Stimulated activated CD4-positive, alpha-beta T cell treated with anti-CD3 and anti-CD28 coated beads, Interleukin-12 subunit alpha, Interleukin-12 subunit beta, amount 100 ng/mL, for 48 hours (primary cell): ENCODE measurements around the gene GPR132.
"Not testable (repeated sequence)": the region's sequence is repeated elsewhere in the genome, so short reads cannot be mapped to it uniquely, and the experiment has no call there.

ENCODE experiments used
- DNase-seq, 3 donors: peaks; one replicate each; pipeline ENCODE4 v3.0.0-alpha.2; 2020; ENCODE audit warnings: low read depth in 2 of 3, low spot score in 1 of 3

GPR132 gene

DNA sequence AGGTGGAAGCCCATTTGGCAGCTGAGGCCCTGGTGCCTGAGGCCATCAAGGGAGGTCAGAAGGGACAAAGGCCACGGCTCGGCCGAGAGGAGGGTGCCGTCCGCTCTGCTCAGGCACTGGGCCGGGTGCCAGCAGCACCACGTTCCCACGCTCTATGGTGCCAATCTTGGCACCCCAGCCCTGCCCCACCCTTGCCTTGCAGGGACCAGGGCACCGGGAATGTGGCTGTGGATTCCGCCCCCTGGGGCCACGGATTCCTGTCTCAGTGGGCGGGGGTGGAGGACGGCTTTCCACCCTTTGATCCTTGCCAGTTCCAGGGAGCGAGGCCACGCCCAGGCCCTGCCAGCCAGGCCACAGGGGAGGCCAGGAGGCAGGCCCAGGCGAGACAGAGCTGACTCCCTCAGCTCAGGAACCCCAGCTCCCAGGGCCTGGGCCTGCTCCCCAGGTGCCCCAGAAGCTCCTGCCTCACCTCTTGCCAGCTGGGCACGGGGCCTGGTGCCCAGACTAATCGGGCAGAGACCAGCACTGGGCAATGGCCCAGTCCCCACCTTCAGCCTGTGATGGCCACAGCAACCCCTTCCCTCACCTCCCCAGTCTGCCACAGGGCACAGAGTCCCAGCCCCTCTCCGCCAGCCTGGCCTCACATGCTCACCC lies 26.4 kb upstream of the GPR132 start:
- DNase-seq, result no peak

DNA sequence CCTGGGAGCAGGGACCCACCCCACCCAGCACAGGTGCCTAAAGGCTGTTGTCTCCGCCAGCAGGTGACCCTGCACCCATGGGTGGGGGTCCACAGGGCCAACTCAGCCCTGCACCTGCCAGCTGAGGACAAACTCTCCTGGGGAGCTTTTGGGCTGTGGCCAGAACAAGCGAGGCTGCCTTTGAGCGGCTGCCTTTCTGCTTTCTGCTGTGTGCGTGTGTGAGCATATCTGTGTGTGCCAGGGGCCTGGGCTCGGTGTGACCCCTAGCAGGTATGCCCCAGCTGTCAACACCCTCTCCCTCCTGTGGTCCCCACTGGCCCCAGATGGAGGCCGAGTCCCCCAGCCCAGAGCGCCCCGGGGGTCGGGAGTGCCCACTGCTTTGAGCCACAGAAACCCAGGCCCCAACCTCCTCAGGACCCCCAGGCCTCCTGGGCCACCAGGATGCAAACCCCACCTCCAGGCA lies 25.9 kb upstream of the GPR132 start:
- no peak for DNase-seq

DNA sequence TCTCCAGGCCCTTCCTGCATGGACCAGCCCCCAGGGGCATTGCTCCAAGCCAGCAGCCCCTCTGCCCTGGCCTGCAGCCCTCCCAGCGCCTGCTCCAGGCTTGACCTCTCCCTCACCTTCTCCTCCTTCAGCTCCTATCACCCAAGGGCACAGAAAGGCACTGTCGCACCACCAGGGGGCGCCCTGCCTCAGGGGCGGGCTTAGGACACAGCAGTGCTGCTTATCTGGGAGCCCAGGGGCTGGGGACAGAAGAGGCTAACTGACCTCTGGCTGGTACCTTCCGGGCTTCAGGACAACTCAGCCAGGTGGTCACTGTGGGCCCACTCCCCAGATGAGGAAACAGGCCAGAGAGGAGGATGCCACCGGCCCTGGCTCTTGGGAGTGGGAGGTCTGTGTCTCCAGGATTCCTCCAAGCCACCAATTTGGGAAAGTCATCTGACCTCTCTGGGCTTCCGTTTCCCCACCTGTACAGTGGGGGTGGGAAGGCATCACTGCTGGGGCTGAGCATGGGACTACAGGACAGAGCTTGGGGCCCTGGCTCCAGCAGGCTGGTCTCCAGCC lies 25.3 kb upstream of the GPR132 start:
- peak; percentile 80 to 87 (median 85) for DNase-seq

DNA sequence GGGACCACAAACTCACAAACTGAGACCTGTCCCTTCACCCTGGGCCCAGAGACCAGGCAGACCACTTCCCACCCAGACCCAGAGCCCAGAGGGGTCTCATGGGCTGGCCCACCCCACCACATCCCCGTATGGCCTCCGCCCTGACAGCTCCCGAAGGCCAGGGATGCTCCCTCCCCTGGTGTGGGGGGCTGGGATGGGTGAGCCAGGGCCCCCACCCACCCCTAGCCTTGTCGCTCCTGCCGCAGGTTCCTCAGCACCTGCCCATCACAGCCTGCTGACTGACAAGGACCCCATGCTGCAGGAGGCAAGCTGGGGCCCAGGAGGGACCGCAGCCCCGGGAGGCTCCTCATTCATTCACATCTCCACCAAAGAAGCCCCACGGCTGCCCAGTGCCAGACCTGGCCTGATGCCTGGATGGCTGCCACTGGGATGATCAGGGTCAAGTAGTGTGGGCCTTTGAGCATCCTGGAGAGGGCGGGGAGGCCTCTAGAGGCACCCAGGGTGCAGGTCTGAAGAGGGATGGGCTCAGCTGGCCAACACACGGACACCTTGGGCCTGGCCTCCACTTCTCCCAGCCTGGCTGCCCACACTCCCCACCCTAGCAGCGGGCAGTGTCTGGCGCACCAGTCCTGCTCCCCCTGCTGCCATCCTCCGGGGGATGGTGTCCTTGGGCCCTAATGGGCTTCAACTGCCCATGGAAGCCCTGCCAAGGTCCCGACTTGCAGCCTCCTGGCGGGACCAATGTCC lies 24.7 kb upstream of the GPR132 start:
- no peak for DNase-seq

DNA sequence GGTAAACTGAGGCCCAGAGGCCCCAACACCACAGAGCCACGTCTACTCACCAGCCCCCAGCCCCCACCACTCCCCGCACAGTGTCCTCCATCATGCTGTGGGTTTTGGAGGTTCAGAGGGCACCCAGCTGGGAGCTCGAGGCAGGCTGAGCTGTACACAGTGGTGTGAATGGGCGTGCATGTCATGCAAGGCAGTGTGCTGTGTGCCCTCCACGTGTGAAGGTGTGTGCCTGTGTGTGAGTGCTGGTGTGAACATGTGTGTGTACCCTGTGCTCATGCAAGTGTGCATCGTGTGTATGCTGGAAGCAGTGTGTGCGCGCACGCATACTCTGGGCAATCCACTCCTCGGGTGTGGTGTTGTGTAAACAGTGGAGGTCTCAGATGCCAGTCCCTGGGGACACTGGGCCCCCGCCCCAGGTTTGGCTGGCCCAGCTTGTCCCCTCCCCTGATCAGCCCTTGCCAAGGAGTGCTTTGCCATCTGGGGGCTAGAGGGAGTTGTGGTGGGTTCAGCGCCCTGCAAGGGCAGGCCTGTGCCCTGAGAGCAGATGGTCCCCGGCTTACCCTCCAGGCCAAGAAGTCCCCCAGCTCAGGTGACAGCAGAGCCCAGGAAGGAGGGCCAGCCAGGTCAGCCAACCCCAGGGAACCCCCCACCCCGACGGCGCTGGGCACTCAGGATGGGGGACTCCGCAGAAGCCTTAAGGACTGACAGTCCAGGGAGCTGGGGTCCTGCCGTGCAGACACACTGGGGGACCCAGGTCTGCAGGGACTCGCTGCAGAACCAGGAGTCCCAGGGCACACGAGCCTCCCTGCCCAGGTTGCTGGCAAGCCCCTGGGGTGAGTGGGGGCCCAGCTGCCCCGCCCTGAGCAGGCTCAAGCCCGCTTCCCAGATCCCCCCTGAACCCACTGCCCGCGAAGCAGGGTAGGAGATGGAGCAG lies 23.8 kb upstream of the GPR132 start:
- no peak for DNase-seq

GRCh38 chr14:105087963-105088811 lies 23.0 kb upstream of the GPR132 start:
- no peak for DNase-seq

DNA sequence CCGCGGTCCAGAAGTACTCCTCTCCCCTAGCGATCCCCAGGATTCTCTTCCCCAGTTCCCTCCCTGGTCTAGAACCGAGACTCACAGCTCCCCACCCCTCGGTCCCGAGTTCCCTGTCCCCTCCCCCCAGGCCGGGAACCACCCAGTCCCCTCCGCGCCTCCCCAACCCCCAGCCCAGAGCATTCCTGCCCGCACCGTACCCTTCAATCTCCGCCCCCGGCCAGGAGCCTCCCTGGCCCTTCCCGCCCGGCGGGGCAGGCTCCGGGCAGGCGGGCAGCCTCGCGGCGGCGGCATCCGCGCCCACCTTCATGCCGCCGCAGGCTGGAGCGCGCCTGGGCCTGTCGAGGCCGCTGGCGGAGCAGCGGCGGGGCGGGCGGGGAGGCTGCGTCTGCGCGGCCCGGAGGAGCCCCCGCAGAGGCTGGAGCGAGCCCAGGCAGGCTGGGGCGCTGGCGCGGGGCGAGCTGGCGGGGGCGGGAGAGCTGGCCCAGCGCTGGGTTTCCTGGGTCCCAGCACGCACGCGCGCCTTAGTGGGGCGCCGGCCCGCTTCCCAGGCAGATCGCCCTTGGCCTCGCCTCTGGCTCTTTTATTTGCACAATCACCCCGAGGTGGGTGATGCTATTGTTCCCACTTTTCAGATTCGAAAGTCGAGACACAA lies 22.2 kb upstream of the GPR132 start:
- no peak for DNase-seq

DNA sequence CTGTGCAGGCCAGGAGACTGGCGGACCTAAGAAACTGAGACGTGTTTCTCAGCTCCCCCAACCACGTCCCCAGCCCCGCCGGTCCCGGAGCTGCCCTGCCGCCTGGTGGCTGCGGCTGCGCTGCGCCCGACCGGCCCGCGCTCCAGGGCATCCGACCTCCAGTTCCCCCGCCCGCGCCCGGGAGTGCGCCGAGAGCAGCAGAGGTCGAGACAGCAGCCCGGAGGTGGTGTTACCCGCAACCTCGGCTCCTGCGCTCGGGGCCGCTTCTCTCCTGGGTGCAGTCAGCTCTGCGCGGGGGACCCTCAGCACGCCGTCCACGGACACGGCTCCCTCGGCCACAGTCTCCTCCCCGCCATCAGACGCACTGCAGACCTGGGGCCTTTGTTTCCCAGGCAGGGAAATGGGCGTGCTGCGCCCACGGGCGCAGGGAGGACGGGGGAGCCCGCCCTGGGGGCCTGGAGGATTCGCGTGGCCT lies 21.6 kb upstream of the GPR132 start:
- peak; percentile 80 to 84 (median 83) for DNase-seq

DNA sequence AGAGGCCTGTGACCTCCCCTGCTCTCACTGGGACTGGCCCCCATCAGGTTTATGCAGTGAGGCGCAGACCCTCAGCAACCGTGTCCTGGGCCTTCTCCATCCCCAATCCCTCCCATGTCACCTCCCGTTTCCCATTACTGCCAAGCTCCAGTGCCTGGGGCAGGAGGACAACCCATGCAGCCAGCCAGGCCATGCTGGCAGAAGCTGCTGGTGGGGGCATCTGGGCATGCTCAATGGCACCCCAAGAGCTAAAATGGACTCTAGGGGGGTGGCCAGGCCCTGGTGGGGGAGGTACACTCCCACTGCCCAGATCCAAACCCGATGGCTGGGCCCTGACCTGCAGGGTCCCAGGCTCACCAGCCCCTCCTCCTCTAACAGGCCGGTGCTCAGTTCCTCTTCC lies 20.5 kb upstream of the GPR132 start:
- DNase-seq, result no peak

DNA sequence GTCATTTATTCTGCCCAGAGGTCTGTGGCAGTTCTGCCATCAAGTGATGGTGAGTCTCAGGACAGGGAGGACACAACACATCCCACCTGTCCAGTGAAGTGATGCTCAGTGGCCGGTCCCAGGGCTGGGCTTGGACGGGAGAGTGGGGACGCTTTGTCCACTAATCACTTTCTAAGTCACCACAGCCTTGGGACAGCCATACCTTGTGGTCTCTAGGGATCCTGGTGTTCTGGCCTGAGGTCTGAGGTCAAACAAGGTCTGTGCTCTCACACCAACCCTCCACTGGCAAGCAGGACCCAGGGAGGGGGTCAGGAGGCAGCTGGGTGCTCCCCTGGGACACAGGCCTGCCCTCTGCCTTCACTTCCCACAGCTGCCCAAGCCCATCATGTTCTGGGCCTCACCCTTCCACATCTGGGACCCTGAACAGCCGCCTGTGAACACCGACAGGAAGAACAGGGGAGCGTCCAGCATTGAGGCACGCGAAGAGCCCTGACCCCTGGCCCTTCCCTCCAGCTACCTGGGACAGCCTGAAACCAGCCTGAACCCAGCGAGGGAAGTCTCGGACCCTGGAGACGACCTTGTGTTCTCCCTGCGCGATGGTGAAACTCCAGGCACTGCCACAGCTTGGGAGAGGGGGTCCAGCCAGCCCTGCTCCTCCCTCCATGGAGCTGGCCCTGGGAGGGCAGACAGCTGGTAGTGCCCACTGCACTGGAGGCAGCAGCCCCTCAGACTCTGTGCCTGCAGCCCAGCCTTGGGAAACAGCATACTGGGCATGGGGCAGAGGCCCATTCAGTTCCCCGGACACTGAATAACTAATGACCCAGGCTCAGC lies 19.7 kb upstream of the GPR132 start:
- no peak for DNase-seq

GRCh38 chr14:105083926-105084685 lies 18.9 kb upstream of the GPR132 start:
- no peak for DNase-seq

GRCh38 chr14:105082703-105083102 lies 17.5 kb upstream of the GPR132 start:
- no peak for DNase-seq

DNA sequence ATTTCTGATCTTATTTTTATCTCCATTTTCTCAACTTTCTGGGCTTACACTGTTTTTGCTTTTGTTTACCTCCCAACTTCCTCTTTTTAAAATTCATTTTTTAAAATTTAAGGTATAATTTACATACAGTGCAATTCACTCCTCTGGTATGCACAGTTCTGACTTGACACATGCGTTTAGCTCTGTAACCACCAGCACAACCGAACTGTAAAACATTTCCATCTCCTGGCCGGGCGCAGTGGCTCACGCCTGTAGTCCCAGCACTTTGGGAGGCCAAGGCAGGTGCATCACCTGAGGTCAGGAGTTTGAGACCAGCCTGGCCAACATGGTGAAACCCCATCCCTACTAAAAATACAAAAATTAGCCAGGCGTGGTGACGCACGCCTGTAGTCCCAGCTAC lies 16.2 kb upstream of the GPR132 start:
- not testable (repeated sequence) for DNase-seq

DNA sequence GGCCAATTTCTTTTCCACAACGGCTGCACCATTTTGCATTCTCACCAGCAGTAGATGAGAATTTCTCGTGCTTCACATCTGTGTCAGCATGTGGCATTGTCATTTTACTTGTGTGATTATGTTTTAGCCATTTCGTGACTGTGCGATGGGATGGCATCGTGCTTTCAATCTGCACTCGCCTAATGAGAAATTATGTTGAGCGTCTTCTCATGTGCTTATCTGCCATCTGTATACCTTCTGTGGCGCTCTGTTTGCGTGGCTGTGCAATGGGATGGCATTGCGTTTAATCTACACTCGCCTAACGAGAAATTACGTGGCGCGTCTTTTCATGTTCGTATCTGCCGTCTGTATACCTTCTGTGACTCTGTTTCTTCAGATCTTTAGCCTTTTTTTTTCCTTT lies 14.9 kb upstream of the GPR132 start:
- no peak for DNase-seq

- DNase-seq, result no peak
Measured at GRCh38 chr14:105078294-105078693, 13.1 kb upstream of the GPR132 start.

GRCh38 chr14:105077649-105077995 lies 12.4 kb upstream of the GPR132 start:
- no peak for DNase-seq

GRCh38 chr14:105076805-105077648 lies 11.8 kb upstream of the GPR132 start:
- no peak for DNase-seq
